CD4-positive, alpha-beta memory T cell (primary cell): Measurements from ENCODE around the gene SNCAIP. TPM values are rescaled to one million over a fixed set of nuclear protein-coding genes. Genes with fewer than 3 reads are reported as not detected.

Experiments used
- CTCF ChIA-PET: fragments of 350-600 bp; sonication (Branson Sonifier 250); formaldehyde crosslinking; loops from one replicate; lab custom pipeline; 2021; ENCODE audit warnings: inconsistent platforms; ENCODE audit not compliant: partially characterized antibody; lab: Charles Lee
- POLR2A ChIA-PET: fragments of 350-600 bp; sonication (Branson Sonifier 250); formaldehyde crosslinking; loops from one replicate; lab custom pipeline; 2021; ENCODE audit not compliant: partially characterized antibody; lab: Charles Lee
- DNase-seq, 5 donors: peaks; one replicate each; pipeline versions ENCODE4 v3.0.0 to v3.0.0-alpha.2; 2020 to 2022; ENCODE audit warnings: mixed read lengths in 1 of 5
- H3K27ac ChIP-seq: one replicate; pipeline ENCODE4 v1.7.0; 2013; ENCODE audit warnings: low read depth, low read length
- H3K27me3 ChIP-seq: 2 replicates; pipeline ENCODE4 v1.7.0; 2013; ENCODE audit warnings: mild to moderate bottlenecking, low read length, moderate library complexity; ENCODE audit not compliant: insufficient read depth
- H3K36me3 ChIP-seq: 2 replicates; pipeline ENCODE4 v1.7.0; 2013; ENCODE audit warnings: mild to moderate bottlenecking, low read length, moderate library complexity; ENCODE audit not compliant: insufficient read depth
- H3K4me1 ChIP-seq: 2 replicates; pipeline ENCODE4 v1.7.0; 2013; ENCODE audit warnings: mild to moderate bottlenecking, low read length, moderate library complexity; ENCODE audit not compliant: insufficient read depth
- H3K4me3 ChIP-seq, 2 donors: one replicate each; pipeline ENCODE4 v1.7.0; 2013; ENCODE audit warnings: low read length in 2 of 2, mild to moderate bottlenecking in 1 of 2
- H3K9me3 ChIP-seq, 2 donors: one replicate each; pipeline ENCODE4 v1.7.0; 2013; ENCODE audit warnings: low read length in 2 of 2, control low read depth in 1 of 2; ENCODE audit not compliant: control insufficient read depth in 1 of 2
- H3K27ac Mint-ChIP-seq, 7 donors: one replicate each; pipeline ENCODE4 v1.8.0; 2020 to 2021; ENCODE audit warnings: mixed read lengths in 7 of 7, mild to moderate bottlenecking in 6 of 7, inconsistent platforms in 3 of 7, moderate library complexity in 3 of 7
- H3K27me3 Mint-ChIP-seq, 2 donors: one replicate each; pipeline ENCODE4 v1.8.0; 2020 to 2021; ENCODE audit warnings: mixed read lengths in 2 of 2
- H3K36me3 Mint-ChIP-seq, 2 donors: one replicate each; pipeline ENCODE4 v1.8.0; 2020 to 2021; ENCODE audit warnings: mixed read lengths in 2 of 2, inconsistent platforms in 1 of 2, mild to moderate bottlenecking in 1 of 2
- H3K4me1 Mint-ChIP-seq, 4 donors: one replicate each; pipeline ENCODE4 v1.8.0; 2020 to 2021; ENCODE audit warnings: mixed read lengths in 4 of 4, mild to moderate bottlenecking in 1 of 4
- H3K4me3 Mint-ChIP-seq, 8 donors: one replicate each; pipeline ENCODE4 v1.8.0; 2020 to 2021; ENCODE audit warnings: mixed read lengths in 8 of 8, mild to moderate bottlenecking in 7 of 8, moderate library complexity in 6 of 8, inconsistent platforms in 3 of 8
- H3K9me3 Mint-ChIP-seq, 8 donors: one replicate each; pipeline ENCODE4 v1.8.0; 2020 to 2021; ENCODE audit warnings: mixed read lengths in 8 of 8, mild to moderate bottlenecking in 5 of 8, inconsistent platforms in 3 of 8, moderate library complexity in 1 of 8
- intact Hi-C: fragments of 100-400 bp; cut with micrococcal nuclease; formaldehyde crosslinking; loops from one replicate; pipeline ENCODE4 v1.15.1; 2023
- polyA plus RNA-seq, 2 donors: library from polyadenylated mRNA; unstranded; fragments of 300-500 nt; fragmentation: Illumina TruSeq; gene quantifications; one replicate each; pipeline ENCODE4 v1.2.3, GENCODE V29; 2021
- total RNA-seq, 2 experiments: library from RNA; stranded (reverse); gene quantifications; one replicate each; pipeline ENCODE4 v1.2.3, GENCODE V29; 2021

SNCAIP gene
- total and polyA plus RNA-seq, 4 experiments from 2014 or later: not detected

DNA sequence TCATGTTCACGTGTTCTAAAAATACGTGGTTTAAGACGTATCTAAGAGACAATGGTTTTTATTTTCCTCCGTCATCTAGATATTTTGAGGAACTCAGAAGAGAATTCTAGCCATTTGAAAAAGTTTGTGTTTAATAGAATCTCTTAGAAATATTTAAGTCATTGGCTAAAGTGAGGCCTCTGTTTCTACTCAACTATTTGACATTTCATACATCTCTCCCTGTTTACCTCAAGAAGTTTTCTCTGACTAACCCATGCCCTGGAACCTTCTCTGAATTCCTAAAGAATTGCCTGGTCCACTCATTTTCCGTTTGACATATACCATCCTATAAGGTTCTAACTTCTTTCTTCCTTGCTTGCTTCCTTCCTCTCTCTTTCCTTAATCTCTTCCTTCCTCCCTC lies 178.7 kb downstream of the SNCAIP start:
- no peak overlapping the region for H3K27ac ChIP-seq
- no peaks in the 10 kb centered on the region for H3K4me1 ChIP-seq
- ChIA-PET CTCF (no interaction called here), POLR2A (no interaction called here)
- no peak overlapping the region for H3K4me3 ChIP-seq
- no peak for DNase-seq
- Mint-ChIP-seq H3K9me3 (peaks cover 0 to 2% (median 0%) of the 10 kb centered on the region in 8 donors), H3K36me3 (no peaks in the 10 kb centered on the region), H3K27me3 (peaks cover 0 to 5% of the 10 kb centered on the region in 2 donors), H3K4me1 (no peaks in the 10 kb centered on the region), H3K27ac (no peak overlapping the region), H3K4me3 (no peak overlapping the region)
- H3K9me3 ChIP-seq: no peaks in the 10 kb centered on the region
- no peaks in the 10 kb centered on the region for H3K36me3 ChIP-seq
- intact Hi-C loops: no loop called here
- no peaks in the 10 kb centered on the region for H3K27me3 ChIP-seq

DNA sequence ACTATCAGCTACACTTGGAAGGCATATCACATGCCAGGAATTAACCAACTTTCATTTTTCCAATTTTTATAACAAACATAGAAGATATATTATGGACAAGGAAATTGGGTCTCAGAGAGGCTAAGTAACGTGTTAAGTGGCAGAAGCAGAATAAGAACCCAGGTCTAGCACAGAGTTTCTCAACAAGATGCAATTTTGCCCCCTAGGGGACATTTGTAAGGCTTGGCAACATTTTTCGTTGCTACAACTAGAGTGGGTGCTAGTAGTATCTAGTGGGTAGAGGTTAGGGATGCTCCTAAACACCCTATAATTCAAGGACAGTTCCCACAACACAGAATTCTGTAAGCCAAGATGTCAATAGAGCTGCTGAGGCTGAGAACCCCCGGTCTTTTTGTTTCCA lies 180.6 kb downstream of the SNCAIP start:
- H3K9me3 ChIP-seq: no peaks in the 10 kb centered on the region
- H3K36me3 Mint-ChIP-seq: no peaks in the 10 kb centered on the region
- intact Hi-C loops: no loop called here
- POLR2A ChIA-PET: no interaction called here
- no peak overlapping the region for H3K27ac Mint-ChIP-seq
- H3K36me3 ChIP-seq: no peaks in the 10 kb centered on the region
- H3K27me3 Mint-ChIP-seq: peaks cover 0 to 5% of the 10 kb centered on the region in 2 donors
- CTCF ChIA-PET: no interaction called here
- no peak overlapping the region for H3K27ac ChIP-seq
- H3K4me1 Mint-ChIP-seq: no peaks in the 10 kb centered on the region
- no peak overlapping the region for H3K4me3 Mint-ChIP-seq
- no peak for DNase-seq
- H3K4me1 ChIP-seq: no peaks in the 10 kb centered on the region
- H3K4me3 ChIP-seq: no peak overlapping the region
- no peaks in the 10 kb centered on the region for H3K27me3 ChIP-seq
- peaks cover 0 to 2% (median 0%) of the 10 kb centered on the region in 8 donors for H3K9me3 Mint-ChIP-seq

DNA sequence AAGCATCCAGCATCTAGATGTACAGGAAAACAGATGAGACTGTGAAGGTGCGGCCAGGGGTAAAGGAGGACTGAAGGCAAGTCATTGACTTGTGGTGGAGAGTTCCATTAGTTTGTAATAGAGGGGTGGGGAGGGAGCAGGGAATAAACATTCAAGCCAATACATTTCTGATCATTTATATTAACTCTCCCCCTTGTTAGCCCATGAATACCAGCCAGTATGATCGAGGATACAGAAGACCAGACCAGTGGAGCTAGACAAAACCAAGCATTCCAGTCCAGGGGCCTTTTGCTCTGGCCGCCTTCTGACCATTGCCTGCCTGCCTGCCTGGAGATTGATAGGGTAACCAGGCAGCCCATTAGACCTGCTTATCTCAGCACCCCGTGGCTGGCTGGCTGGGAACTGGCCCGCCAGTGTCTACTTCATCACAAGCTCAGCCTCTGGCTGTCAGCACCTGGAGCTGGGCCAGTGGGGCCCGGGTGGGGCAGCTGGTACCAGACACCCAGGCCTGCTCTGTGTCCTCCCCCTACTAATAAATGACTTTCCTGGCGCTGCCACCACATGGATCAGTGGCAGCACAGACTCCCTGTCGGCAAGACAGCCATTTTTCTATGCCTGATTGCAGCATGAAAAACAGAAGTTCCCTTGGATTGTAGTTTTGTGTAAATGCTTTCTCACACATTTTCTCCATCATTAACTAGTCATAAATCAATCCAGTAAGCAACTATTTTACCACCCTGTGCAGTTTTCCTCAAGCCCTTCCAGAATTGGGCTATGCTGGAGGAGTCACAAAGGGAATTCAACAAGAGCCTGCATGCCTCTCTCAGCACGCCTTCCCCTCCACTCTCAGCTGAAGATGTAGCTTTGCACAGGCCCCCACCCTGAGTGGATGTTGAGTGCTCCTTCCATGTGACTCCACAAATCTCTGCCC lies 181.3 kb downstream of the SNCAIP start:
- H3K36me3 ChIP-seq: no peaks in the 10 kb centered on the region
- no peaks in the 10 kb centered on the region for H3K9me3 ChIP-seq
- H3K4me1 Mint-ChIP-seq: no peaks in the 10 kb centered on the region
- H3K27me3 ChIP-seq: no peaks in the 10 kb centered on the region
- intact Hi-C loops: no loop called here
- H3K27ac Mint-ChIP-seq: no peak overlapping the region
- no peak for DNase-seq
- no peaks in the 10 kb centered on the region for H3K36me3 Mint-ChIP-seq
- H3K4me3 ChIP-seq: no peak overlapping the region
- H3K27me3 Mint-ChIP-seq: peaks cover 0 to 5% of the 10 kb centered on the region in 2 donors
- no peaks in the 10 kb centered on the region for H3K4me1 ChIP-seq
- no peak overlapping the region for H3K27ac ChIP-seq
- no peak overlapping the region for H3K4me3 Mint-ChIP-seq
- peaks cover 0 to 2% (median 0%) of the 10 kb centered on the region in 8 donors for H3K9me3 Mint-ChIP-seq
- ChIA-PET CTCF (no interaction called here), POLR2A (no interaction called here)

GRCh38 chr5:122494109-122494508 lies 182.1 kb downstream of the SNCAIP start:
- Mint-ChIP-seq H3K27ac (no peak overlapping the region), H3K27me3 (peaks cover 0 to 2% of the 10 kb centered on the region in 2 donors), H3K36me3 (no peaks in the 10 kb centered on the region), H3K4me1 (no peaks in the 10 kb centered on the region), H3K9me3 (no peaks in the 10 kb centered on the region), H3K4me3 (no peak overlapping the region)
- Histone ChIP-seq H3K27me3 (no peaks in the 10 kb centered on the region), H3K4me1 (no peaks in the 10 kb centered on the region), H3K9me3 (no peaks in the 10 kb centered on the region), H3K4me3 (no peak overlapping the region), H3K36me3 (no peaks in the 10 kb centered on the region), H3K27ac (no peak overlapping the region)
- CTCF ChIA-PET: no interaction called here
- POLR2A ChIA-PET: no interaction called here
- no peak for DNase-seq
- intact Hi-C loops: no loop called here

DNA sequence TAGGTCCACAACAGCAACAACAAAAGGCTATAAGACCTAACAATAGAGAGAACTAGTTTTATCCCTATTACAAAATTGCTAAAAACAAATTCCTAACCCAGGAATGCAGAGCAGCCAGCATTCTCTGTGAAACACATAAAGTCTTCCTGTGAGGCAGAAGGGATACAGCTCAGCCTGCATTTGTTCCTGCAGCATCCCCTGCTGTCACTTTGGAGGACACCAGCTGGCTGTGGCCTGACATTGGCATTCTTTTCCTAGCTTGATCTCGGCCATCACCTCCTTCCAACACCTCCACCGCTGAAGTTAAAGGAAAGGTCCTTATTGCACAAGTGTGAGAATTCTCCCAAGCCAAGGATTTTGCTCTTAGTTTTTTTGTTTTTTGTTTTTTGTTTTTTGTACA lies 186.1 kb downstream of the SNCAIP start:
- Mint-ChIP-seq H3K4me1 (no peaks in the 10 kb centered on the region), H3K4me3 (no peak overlapping the region), H3K27ac (no peak overlapping the region), H3K9me3 (no peaks in the 10 kb centered on the region), H3K27me3 (peaks cover 0 to 2% of the 10 kb centered on the region in 2 donors), H3K36me3 (no peaks in the 10 kb centered on the region)
- no peak overlapping the region for H3K27ac ChIP-seq
- H3K4me1 ChIP-seq: no peaks in the 10 kb centered on the region
- no peak for DNase-seq
- intact Hi-C loops: no loop called here
- CTCF ChIA-PET: interaction anchor here (1.1 kb wide), 1 partner anchor 9 kb away, joined by 3 read pairs; no protein-coding TSS in a partner anchor
- no peaks in the 10 kb centered on the region for H3K27me3 ChIP-seq
- POLR2A ChIA-PET: no interaction called here
- H3K36me3 ChIP-seq: no peaks in the 10 kb centered on the region
- no peak overlapping the region for H3K4me3 ChIP-seq
- no peaks in the 10 kb centered on the region for H3K9me3 ChIP-seq

GRCh38 chr5:122499585-122499984 lies 187.5 kb downstream of the SNCAIP start:
- no peak for DNase-seq
- no peaks in the 10 kb centered on the region for H3K4me1 Mint-ChIP-seq
- Histone ChIP-seq H3K4me3 (no peak overlapping the region), H3K9me3 (no peaks in the 10 kb centered on the region), H3K27ac (no peak overlapping the region), H3K4me1 (no peaks in the 10 kb centered on the region), H3K36me3 (no peaks in the 10 kb centered on the region), H3K27me3 (no peaks in the 10 kb centered on the region)
- peaks cover 0 to 2% of the 10 kb centered on the region in 2 donors for H3K27me3 Mint-ChIP-seq
- ChIA-PET CTCF (no interaction called here), POLR2A (no interaction called here)
- no peak overlapping the region for H3K4me3 Mint-ChIP-seq
- no peaks in the 10 kb centered on the region for H3K36me3 Mint-ChIP-seq
- H3K9me3 Mint-ChIP-seq: no peaks in the 10 kb centered on the region
- intact Hi-C loops: no loop called here
- H3K27ac Mint-ChIP-seq: no peak overlapping the region

- Mint-ChIP-seq H3K36me3 (no peaks in the 10 kb centered on the region), H3K27me3 (peaks cover 0 to 2% of the 10 kb centered on the region in 2 donors), H3K27ac (no peak overlapping the region), H3K4me3 (no peak overlapping the region), H3K9me3 (no peaks in the 10 kb centered on the region), H3K4me1 (no peaks in the 10 kb centered on the region)
- no peak overlapping the region for H3K27ac ChIP-seq
- intact Hi-C loops: no loop called here
- ChIA-PET CTCF (no interaction called here), POLR2A (no interaction called here)
- no peaks in the 10 kb centered on the region for H3K36me3 ChIP-seq
- H3K27me3 ChIP-seq: no peaks in the 10 kb centered on the region
- H3K4me3 ChIP-seq: no peak overlapping the region
- no peaks in the 10 kb centered on the region for H3K9me3 ChIP-seq
- no peaks in the 10 kb centered on the region for H3K4me1 ChIP-seq
- DNase-seq: no peak
These were observed 188.4 kb downstream of the SNCAIP start for GRCh38 chr5:122500245-122501088.
